ENCODE measurements around the gene SCN11A. TPM values are rescaled to one million over a fixed set of nuclear protein-coding genes. Genes with fewer than 3 reads are reported as not detected.

Gene SCN11A
- 2.2 TPM for total RNA-seq (ENCODE audit: insufficient read depth, low replicate concordance)

DNA sequence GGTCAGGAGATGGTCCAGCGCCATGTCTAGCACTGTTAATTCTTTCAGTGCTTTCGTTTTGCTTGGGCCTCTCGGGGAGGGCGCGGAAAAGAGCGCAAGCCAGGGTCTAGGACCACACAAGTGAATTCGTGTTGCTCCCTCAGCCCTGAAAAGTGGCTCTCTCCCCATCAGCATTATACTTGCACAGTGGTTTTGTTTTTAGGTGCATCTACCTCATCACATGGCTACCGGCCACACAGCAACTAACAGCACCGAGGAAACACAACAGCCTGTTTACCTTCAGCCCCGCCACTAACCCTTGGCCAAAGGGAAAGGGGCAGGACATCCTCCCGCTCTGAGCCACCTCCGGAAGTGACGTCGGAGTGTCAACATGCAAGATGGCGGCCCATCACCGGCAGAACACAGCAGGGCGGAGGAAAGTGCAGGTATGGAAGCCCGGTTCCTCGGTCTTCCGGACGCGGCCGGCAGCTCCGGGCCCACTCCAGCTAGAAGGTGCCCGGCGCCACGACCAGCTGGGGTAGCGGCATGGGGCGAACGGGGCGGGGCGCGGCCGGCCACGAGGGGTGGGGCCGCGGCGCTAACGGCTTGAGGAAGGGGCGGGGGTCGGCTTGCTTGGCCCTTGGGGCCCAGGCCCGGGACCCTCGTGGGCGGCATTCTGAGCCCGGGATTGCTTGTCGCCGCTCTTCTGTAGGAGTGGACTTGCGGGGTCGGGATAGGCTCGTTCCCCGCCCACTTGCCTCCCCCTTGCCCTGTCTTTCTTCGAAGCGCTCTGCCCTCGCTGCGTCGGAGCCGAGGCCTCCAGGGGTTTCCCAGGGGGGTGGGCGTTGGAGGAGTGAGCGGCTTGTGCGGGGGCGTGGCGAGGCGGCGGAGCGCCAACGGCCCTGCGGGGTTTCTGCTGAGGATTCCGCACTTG lies at the start of gene SCN11A, which contains the start of gene WDR48:
Gene SCN11A (minus strand): TSS at position 296 of the 913 bp plus-strand sequence. CDS start 101,582 bp downstream, outside the sequence.
Gene WDR48 (plus strand): TSS at position 368 of the 913 bp plus-strand sequence. CDS start 10 bp downstream, at position 378.
- peak; percentile 98 for DNase-seq (ENCODE audit: low spot score)

DNA sequence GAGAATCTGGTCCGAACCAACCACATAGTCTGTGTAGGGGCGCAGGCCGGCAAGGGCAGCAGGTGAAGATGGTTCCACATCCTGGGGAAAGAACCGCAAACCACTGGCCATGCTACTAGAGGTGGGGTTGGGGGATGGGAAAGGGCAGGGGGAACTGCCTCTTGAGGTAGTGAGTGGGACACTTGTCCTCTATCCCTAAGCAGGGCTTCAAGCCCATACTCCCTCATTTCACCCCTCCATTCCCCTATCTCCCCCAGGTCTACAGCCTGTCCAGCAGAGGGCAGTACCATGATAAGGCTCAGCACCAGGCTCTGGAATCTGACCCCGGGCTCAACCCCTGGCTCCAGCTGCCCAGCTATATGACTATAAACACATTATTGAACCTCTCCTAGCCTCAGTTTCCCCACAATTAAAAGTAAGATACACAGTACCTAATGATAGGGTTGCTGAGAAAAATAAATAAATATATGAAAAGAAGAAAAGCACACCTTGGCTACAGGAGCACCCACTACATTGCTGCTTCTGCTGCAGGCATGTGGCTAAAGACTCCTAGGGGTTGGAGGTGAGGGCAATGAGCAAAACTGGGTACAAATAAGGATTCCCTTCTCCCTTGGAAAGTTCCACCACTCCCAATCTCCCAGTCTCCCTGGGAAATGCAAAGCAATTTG lies 49.4 kb upstream of the SCN11A start:
- peak; percentile 10 for DNase-seq (ENCODE audit: low spot score)

DNA sequence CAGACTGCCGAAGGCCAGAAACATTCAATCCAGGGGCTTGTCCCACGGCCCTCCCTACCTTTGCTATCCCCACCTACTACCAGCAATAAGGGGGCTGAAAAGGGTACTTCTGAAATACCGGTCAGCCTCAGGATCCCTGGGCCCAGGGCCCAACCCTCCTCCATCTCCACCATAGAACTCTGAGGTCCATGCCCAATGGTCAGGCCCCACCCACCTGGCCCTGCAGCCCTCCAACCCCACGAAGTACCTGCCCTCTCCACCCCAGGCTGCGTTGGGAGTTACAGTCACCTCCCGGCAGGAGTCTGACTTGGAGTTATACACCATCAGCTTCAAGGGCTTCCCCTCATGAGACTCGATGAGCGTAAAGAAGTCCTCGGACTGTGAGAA lies 48.7 kb upstream of the SCN11A start:
- DNase-seq (ENCODE audit: low spot score): no peak

DNA sequence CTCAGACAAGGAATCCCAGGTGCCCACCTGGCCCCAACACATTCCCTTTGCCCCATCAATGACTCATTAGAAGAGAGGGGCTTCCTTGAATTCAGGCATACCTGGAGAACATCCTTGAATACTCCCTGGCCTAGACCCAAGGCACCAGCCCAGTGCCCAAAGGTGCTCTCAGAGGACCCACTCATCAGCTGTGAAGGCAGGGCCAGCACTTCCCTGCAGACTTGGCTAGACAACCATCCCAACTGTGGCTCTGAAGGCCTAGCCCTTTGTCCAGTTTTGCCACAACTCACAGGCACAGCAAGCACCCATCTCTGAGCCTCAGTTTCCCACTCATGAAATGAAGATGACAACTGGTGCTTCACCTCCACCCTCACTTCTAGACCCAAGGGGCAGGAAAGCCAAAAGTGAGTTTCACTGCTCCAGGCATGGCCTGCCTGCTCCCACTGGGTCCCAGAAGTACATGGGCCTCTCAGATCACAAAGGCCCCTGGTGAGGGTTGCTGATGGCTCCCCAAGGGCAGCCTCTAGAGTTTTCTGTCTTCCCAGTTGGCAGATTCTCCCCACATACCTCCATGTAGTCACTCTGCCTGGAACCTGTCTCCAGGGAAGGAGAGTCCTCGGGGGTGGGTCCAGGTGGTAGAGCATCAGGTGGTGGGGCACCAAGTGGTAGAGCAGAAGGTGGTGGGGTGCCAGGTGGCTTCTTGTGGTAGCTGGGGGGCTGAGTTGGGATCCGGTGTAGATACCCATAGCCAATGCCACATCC lies 48.2 kb upstream of the SCN11A start:
- no peak for DNase-seq (ENCODE audit: low spot score)

DNA sequence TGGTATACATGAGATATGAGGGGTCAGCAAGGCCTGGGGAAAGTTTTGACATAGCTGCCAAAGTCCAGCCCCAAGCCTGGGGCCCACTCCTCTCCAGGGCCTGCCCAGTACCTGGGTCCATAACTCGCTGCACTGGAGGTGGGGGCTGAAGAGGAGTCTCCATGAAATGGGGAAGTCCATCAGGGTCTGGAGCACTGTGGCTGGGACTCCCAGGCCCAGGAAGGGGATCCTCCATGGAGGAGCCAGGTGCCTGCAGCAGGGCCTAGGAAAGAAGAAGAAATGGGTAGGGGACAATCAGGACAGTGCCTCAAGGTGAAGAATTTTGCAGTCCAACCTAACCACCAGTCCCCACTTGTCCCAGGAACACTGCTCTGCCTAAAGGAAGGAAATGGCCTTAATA lies 47.5 kb upstream of the SCN11A start:
- DNase-seq (ENCODE audit: low spot score): no peak

DNA sequence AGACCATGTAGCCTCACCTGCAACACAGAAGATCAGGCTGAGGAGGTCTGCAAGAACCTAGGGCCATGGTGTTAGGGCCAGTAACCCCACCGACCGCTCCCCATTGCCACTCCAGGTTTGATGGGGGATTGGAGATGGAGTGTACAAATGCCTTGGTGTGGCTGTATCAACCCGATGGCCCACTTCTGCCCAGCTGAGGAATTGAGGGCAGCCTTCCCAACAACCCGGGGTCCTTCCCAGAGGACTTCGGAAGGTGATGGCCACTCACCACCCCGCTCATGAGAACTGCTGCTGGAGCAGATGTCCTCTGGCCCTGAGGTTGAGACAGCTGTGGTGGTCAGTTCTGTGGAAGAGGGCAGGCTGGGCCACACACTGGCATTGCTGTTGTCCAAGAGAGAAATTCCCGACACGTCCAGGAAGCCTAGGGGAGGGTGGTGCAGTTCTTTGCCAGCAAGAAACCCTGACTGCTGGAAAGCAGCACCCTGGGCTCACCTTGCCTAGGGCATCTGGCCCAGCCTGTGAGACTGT lies 46.8 kb upstream of the SCN11A start:
- no peak for DNase-seq (ENCODE audit: low spot score)

DNA sequence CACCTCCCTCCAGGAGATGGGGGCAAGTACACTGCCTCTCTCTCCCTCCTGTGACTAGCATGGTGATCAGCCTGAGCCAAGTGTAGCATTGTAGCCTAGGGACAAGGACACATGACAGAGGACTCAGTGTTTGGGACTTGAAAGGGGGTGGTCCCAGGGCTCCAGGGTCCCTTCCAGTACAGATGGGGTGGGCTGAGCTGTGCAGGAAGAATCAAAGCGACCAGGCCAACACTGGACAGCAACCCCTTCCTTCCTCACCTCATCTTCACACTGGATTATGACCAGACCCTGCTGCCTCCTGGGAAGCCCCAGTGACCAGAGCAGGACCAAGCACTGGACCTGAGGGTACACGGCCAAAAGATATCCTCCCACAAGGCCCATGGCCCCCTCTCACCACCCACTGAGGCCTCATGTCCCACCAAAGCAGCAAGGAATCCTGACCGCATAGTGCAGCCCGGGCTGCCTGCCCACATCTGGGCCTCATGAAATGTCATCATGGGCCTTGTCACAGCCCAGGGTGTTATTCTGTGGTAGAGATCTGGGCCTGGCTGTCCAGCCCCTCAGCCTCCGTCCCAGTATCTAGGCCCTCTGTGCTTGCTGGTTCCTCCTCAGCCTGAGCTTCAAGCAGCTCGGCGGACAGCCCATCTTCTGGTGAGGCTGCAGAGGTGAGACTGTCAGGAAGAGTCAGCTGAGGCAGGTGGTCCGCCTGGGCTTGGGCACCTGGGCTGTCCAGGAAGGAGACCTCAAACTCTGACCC lies 46.1 kb upstream of the SCN11A start:
- DNase-seq (ENCODE audit: low spot score): no peak

DNA sequence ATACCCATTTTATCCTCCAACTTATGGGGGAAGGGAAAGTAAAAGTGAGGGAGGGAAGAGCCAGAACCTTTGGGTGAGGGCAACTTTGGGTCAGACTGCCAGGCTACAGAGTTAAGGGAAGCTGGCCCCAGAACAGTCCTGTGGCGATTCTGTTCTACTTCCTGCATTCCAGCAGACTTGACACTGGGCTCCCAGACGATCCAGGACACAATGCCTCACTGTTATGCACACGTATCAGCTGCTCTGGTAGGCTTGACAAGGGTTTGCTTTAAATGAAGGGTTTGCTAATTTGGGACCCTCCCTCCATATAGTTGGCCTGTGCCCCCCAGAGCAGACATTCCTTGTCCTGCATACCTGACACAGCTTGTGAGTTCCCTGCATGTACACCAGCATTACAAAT lies 45.0 kb upstream of the SCN11A start:
- DNase-seq (ENCODE audit: low spot score): no peak

DNA sequence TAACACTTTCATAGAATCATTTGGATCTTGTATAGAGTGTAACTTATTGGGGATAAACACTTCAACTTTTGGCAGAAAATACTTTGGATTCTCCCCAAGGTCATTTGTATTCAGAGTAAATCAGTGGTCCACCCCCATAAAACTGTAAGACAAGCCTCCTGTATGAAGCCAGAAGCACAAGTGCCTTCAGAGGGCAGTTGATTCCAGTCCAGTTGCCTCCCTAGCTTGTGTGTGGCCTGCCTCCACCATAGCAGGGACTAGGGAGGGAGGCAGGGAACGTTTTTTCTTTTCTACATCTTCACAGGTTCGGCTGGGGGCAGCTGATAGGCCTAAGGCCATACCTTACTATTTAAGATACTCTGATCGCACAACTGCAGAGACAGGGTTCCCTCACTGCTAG lies 44.0 kb upstream of the SCN11A start:
- DNase-seq (ENCODE audit: low spot score): no peak

DNA sequence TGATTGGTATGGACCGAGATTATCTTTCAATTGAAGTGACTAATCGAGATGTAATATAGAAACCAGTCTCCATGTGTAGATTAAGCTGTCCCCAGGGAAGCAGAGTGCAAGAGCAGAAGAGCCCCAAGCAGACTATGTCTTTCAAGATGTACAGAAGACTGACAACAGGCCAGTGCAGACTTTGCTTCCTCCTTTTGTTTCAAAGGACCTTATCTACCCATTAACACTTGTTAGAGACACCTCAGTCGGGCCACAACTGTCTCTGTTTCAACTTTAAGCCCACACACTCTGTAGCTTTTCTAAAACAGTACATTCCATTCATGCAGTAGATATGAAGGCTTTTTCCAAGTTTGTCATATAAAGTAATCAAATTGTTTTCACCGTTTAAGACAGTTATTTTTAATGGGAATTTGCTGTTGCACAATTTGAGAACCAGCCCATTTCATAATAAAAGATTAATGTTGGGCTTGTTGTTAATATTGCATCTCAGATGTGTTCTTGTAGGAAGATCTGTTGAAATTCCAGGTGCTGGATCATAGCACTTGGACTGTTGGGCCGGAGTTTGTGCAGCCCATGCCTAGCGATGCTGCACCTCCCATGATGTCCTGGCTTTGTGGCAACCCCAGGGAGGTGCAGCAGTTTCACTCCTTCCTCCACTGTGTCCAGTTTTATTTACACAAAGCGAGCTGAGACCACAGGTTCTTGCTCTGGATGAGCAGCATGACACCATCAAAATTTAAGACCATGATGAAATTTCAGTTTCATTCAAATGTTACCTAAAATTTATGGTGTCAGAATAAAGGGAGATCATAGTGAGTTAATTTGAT lies 43.3 kb upstream of the SCN11A start:
- no peak for DNase-seq (ENCODE audit: low spot score)

DNA sequence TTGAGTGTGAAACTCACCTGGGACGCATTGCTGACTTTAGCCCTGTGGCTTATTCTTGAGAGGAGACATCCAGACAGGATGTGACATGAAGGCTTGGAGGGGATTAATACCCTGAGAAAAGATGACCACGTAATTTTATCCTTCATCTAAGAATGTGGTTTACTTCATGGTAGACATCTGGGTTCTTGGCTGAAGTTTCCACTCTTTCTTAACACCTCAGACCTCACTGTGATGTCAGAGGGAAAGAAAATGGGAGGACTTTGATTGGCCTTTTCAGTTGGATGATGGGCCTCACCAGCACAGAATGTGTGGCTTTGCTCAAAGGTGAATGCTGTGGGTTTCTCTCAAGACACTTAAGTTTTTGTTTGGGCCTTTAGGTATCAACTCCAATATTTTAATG lies 39.2 kb upstream of the SCN11A start:
- no peak for DNase-seq (ENCODE audit: low spot score)

DNA sequence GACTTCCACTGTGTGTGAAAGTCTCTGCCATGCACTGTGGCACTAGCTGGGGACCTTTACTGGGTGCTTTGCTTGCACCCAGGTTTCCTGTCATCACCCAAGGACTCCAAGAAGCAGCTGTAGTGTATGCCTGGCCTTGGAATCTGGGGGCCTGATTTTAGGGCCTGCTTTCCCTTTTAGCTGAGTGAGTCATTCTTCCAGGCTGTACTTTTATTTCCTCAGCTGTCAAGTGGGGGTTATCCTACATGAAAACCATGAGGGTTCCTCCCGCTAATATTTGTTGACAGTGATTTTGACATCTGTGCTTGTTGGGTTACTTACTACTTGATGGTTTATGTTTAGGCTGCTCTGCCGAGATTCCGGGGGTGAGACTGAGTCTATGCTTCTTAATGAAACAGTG lies 37.1 kb upstream of the SCN11A start:
- no peak for DNase-seq (ENCODE audit: low spot score)

DNA sequence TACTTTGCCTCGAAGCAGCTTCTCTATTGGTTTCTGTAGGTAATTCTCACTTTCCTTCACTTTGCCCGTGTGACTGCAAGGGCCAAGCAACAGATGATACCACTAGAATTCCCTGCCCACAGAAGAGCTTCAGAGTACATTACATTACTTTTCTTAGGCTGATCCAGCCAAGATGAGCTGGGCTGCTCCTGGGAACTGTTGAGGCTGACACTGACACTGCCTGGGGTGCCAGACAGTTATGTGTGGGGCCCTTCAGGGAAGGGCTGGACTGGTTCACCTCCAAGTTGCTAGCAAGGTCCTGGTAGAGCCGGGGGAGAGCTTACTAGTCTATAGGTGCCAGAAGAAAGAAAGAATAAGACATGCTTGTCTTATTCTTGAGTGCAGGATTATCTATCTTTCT lies 36.7 kb upstream of the SCN11A start:
- DNase-seq (ENCODE audit: low spot score): no peak

DNA sequence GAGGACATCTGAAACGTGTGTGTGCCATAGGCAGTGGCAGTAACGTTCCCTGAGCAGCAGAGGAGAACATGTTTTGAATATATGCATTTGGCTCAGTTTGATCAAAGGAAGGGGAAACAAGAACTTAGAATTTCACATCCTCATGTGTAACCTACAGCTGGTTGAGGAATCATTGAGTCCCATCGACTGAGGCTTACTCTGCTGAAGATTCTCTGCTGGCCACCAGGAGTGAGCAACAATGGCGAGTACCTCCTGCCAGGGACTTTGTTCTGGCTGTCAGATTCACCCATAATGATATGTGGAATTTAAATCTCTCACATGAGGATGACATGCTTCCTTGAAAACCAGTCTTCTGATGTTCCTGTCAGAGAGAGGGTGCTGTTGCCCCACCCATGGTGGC lies 34.4 kb upstream of the SCN11A start:
- no peak for DNase-seq (ENCODE audit: low spot score)

DNA sequence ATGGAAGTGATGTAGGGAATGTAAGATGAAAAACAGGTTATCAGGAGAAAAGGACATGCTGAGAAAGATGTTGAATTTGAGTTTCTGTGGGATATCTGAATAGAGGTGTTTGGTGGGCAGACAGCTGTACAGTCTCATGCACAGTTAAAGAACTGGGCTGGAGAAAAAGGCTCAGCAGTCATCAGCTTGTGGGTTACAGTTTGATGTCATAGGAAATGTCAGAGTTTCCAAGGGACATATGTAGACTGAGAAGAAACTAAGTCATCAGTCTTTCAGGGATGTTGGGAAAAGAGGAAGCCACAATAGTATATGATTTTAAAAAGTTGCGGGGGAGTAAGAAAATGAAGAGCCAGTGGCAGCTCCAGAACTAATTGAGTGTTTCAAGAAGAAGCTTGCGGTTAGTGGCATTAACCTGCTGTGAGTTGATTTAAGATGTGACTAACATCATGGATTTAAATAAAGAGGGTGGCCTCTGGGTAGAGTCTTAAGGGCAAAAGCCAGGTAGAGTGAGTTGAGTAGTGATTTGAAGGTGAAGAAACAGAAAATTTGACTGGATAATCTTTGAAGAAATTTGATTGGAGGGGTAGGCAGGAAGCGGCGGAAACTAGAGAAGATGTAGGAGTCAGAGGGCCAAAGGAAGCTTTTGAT lies 31.0 kb upstream of the SCN11A start:
- DNase-seq (ENCODE audit: low spot score): no peak

DNA sequence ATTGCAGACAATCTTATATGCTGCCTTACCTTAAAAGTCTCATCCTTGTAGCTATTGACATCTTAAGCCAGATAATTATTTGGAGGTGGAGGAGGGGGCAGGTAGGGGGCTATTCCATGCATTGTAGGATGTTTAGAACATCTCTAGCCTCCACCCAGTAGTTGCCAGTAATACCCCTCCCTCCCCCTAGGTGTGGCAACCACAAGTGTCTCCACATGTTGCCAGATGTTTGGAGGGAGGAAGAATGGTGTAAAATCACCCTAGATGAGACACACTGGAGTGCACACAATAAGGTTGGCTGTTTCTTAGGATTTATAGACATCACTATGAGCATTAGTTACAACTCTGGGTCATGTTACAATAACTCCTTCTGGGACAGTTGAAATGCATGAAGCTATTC lies 28.3 kb upstream of the SCN11A start:
- no peak for DNase-seq (ENCODE audit: low spot score)

DNA sequence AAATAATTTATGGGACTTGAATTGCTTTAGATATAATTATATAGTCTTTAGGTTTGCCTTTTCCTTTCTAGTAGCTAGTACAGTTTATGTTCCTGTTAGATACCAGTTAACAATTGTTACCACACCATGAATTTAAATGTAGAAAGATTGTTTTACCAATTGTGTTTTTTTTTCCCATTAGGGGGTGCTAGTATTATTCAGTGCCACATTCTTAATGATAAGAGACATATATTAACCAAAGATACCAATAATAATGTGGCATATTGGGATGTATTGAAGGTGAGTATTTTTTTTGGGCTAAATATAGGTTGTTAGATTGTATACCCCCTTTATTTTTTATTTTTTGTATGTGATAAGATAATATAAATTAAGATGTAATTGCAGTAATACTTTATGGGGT lies 27.8 kb upstream of the SCN11A start:
- no peak for DNase-seq (ENCODE audit: low spot score)

DNA sequence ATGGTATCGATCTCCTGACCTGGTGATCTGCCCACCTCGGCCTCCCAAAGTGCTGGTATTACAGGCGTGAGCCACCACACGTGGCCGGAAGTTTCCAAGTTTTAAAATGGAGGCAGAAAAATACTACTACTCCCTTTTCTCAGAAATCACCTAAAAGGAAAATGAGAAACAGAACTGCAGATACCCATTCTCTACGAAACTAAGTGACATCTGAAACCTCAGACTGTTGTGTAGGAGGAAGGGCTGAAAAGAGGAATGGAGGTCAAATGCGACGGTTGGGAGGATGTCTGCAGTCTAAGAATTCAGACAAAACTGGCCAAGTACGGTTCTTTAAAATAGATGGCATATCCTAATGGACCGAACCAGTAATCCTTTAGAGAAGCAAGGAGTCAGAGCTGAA lies 24.2 kb upstream of the SCN11A start:
- no peak for DNase-seq (ENCODE audit: low spot score)

DNA sequence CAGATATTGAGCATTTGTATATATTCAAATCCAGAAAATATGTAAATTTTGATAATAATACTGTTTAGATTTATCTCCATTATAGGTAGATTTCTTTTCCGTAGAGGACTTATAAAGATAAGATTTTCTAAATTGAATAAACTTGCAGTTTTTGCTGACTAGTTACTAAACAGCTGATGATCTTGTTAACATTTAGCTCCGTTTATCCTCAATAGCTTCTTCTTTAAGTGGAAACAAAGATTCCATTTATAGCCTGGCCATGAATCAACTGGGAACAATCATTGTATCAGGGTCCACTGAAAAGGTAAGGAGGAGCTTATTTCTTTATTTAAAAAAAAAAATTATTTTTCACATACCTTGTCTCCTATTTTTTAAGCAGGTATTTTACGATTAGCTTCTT lies 16.8 kb upstream of the SCN11A start:
- DNase-seq (ENCODE audit: low spot score): no peak

DNA sequence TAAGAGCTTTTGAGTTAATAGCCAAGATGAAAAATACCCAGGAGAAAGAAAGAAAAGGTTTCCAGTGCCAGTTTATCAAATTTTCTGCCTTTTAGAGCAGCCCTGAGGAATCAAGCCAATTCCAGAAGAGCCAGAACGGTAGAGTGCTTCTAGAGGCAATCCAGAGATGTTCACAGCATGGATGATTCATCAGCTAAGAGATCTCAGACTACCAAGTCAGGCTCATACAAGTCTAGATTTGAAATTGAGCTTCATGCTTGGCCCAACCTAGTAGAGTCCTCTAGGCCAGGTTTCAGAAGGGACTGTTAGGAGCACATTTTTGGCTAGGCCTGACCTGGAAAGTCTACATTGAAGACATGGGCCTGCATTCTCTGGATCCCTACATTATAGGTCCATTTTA lies 15.5 kb upstream of the SCN11A start:
- no peak for DNase-seq (ENCODE audit: low spot score)

All from umbilical cord (tissue), 2 donors.